Activated CD4-positive, alpha-beta T cell treated with anti-CD3 and anti-CD28 coated beads, Interleukin-2, amount 10 ng/mL, durations not matched to agents 24 days and 14 days (primary cell): Measurements from ENCODE around the gene ADAMTS9. TPM values are rescaled to one million over a fixed set of nuclear protein-coding genes. Genes with fewer than 3 reads are reported as not detected.

Experiments used
- DNase-seq: peaks from one replicate; pipeline ENCODE4 v3.0.0; 2022
- H3K27ac Mint-ChIP-seq: one replicate; pipeline ENCODE4 v1.8.0; 2022; ENCODE audit warnings: mild to moderate bottlenecking, mixed read lengths
- H3K27me3 Mint-ChIP-seq: one replicate; pipeline ENCODE4 v1.8.0; 2022; ENCODE audit warnings: mixed read lengths
- H3K36me3 Mint-ChIP-seq: one replicate; pipeline ENCODE4 v1.8.0; 2022; ENCODE audit warnings: low read depth, mild to moderate bottlenecking, mixed read lengths
- H3K4me1 Mint-ChIP-seq: one replicate; pipeline ENCODE4 v1.8.0; 2021; ENCODE audit warnings: mixed read lengths
- H3K4me3 Mint-ChIP-seq: one replicate; pipeline ENCODE4 v1.8.0; 2022; ENCODE audit warnings: mild to moderate bottlenecking, moderate library complexity, mixed read lengths
- H3K9me3 Mint-ChIP-seq: one replicate; pipeline ENCODE4 v1.8.0; 2021; ENCODE audit warnings: mixed read lengths
- intact Hi-C: fragments of 100-400 bp; cut with micrococcal nuclease; formaldehyde crosslinking; loops from one replicate; pipeline ENCODE4 v1.15.1; 2023
- total RNA-seq: library from RNA; stranded (reverse); gene quantifications from 2 replicates; pipeline ENCODE4 v1.2.3, GENCODE V29; 2022

ADAMTS9 gene
- total RNA-seq, 1 donor from 2014 or later: not detected

- intact Hi-C loops: loop anchor here (5.0 kb wide), 2 partner anchors 1139 to 1199 kb away; no protein-coding TSS in a partner anchor
- Mint-ChIP-seq H3K4me3 (no peak overlapping the region), H3K27ac (no peak overlapping the region), H3K27me3 (no peaks in the 10 kb centered on the region), H3K36me3 (no peaks in the 10 kb centered on the region), H3K9me3 (no peaks in the 10 kb centered on the region), H3K4me1 (no peaks in the 10 kb centered on the region)
- DNase-seq: peak; percentile 78
Measured at GRCh38 chr3:64533617-64534317, 154.0 kb downstream of the ADAMTS9 start.

- Mint-ChIP-seq H3K36me3 (no peaks in the 10 kb centered on the region), H3K4me1 (no peaks in the 10 kb centered on the region), H3K27ac (no peak overlapping the region), H3K9me3 (no peaks in the 10 kb centered on the region), H3K27me3 (no peaks in the 10 kb centered on the region), H3K4me3 (no peak overlapping the region)
- peak; percentile 68 for DNase-seq
- intact Hi-C loops: loop anchor here (5.0 kb wide), 2 partner anchors 1142 to 1202 kb away; no protein-coding TSS in a partner anchor
Measured at GRCh38 chr3:64530434-64531049, 157.3 kb downstream of the ADAMTS9 start.

DNA sequence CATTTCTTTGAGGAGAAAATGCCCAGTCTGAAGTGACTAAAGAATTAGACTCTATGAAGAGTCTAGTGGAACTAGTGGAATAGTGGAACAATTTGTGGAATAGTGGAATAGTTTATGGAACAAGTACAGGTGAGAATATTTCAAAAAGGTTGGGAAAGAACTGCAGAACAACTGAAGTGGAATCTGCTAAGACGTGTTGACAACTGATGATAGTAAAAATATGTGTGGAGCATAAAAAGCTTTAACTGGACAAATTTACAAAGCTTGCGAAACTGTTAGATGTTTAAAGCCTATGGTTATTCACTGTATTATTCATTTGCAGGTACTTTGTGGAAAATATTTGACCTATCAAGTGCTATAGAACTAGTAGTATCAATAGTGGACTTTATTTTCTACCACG, 164.5 kb downstream of the ADAMTS9 start:
- Mint-ChIP-seq H3K36me3 (no peaks in the 10 kb centered on the region), H3K9me3 (peaks cover 3% of the 10 kb centered on the region), H3K4me1 (no peaks in the 10 kb centered on the region), H3K27ac (no peak overlapping the region), H3K4me3 (no peak overlapping the region), H3K27me3 (peaks cover 6% of the 10 kb centered on the region)
- no peak for DNase-seq
- intact Hi-C loops: no loop called here

DNA sequence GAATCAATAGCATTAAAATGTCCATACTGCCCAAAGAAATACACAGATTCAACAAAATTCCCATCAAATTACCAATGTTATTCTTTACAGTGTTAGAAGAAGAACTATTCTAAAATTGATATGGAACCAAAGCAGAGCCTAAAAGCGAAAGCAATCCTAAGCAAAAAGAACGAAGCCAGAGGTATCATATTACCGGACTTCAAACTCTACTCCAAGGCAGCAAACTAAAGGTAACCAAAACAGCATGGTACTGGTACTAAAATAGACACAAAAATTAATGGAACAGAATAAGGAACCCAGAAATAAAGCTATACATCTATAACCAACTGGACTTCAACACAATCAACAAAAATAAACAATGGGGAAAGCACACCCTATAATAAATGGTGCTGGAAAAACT, 167.5 kb downstream of the ADAMTS9 start:
- Mint-ChIP-seq H3K27ac (no peak overlapping the region), H3K27me3 (peaks cover 6% of the 10 kb centered on the region), H3K4me1 (no peaks in the 10 kb centered on the region), H3K4me3 (no peak overlapping the region), H3K9me3 (peaks cover 3% of the 10 kb centered on the region), H3K36me3 (no peaks in the 10 kb centered on the region)
- DNase-seq: no peak
- intact Hi-C loops: no loop called here

GRCh38 chr3:64518950-64519349, 168.8 kb downstream of the ADAMTS9 start:
- no peak for DNase-seq
- intact Hi-C loops: no loop called here
- Mint-ChIP-seq H3K9me3 (peaks cover 3% of the 10 kb centered on the region), H3K27me3 (peaks cover 4% of the 10 kb centered on the region), H3K4me3 (no peak overlapping the region), H3K36me3 (no peaks in the 10 kb centered on the region), H3K27ac (no peak overlapping the region), H3K4me1 (no peaks in the 10 kb centered on the region)

- no peaks in the 10 kb centered on the region for H3K4me1 Mint-ChIP-seq
- H3K36me3 Mint-ChIP-seq: no peaks in the 10 kb centered on the region
- no peak for DNase-seq
- no peak overlapping the region for H3K4me3 Mint-ChIP-seq
- intact Hi-C loops: no loop called here
- peaks cover 3% of the 10 kb centered on the region for H3K9me3 Mint-ChIP-seq
- no peak overlapping the region for H3K27ac Mint-ChIP-seq
- H3K27me3 Mint-ChIP-seq: peaks cover 4% of the 10 kb centered on the region
Measured at GRCh38 chr3:64518496-64518895, 169.3 kb downstream of the ADAMTS9 start.

DNA sequence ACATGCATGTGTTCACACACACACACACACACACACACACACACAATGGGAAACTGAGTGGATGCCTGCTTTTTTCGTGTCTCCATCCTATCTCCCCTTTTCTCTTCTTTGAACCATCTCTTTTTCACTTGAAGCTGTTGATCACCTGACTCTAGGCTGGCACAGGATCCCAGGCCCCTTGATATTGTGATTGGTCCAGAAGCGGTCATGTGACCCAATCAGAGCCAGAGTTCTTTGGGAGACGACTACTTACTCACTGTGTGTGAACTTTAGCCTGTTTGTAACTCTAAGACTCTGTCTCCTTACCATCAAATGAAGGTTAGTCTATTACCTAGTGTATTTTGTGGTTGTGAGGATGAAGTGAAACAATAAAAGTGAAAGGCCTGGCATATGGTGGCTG, 172.9 kb downstream of the ADAMTS9 start:
- no peak overlapping the region for H3K27ac Mint-ChIP-seq
- H3K27me3 Mint-ChIP-seq: no peaks in the 10 kb centered on the region

DNA sequence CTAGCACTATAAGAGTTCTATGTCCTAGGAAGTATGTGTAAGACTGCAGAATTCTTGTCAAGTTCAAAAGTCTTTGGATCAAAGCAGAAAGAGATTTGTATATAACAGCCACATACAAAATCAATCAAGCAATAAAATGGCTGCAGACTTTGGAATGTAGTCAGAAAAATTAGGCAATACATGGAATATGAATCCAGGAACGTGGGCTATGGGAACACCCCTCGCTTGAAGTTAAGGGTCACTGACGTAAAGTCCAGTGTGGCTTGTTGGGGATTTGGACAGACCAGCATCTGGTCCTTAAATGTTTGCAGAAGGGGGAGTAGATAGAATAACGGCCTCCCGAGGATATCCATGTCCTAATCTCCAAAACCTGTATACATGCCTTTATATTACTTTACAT, 178.6 kb downstream of the ADAMTS9 start:
- DNase-seq: no peak
- intact Hi-C loops: no loop called here
- peaks cover 7% of the 10 kb centered on the region for H3K4me1 Mint-ChIP-seq
- no peaks in the 10 kb centered on the region for H3K36me3 Mint-ChIP-seq
- peaks cover 4% of the 10 kb centered on the region for H3K9me3 Mint-ChIP-seq
- no peaks in the 10 kb centered on the region for H3K27me3 Mint-ChIP-seq
- no peak overlapping the region for H3K27ac Mint-ChIP-seq
- no peak overlapping the region for H3K4me3 Mint-ChIP-seq

More for the DNA sequence above, 172.9 kb downstream of the ADAMTS9 start:
- intact Hi-C loops: no loop called here
- no peak for DNase-seq
- H3K9me3 Mint-ChIP-seq: no peaks in the 10 kb centered on the region
- no peaks in the 10 kb centered on the region for H3K4me1 Mint-ChIP-seq
- no peaks in the 10 kb centered on the region for H3K36me3 Mint-ChIP-seq
- H3K4me3 Mint-ChIP-seq: no peak overlapping the region

- Mint-ChIP-seq H3K27me3 (no peaks in the 10 kb centered on the region), H3K4me1 (peaks cover 7% of the 10 kb centered on the region), H3K27ac (no peak overlapping the region), H3K36me3 (no peaks in the 10 kb centered on the region), H3K9me3 (peaks cover 4% of the 10 kb centered on the region), H3K4me3 (no peak overlapping the region)
- no peak for DNase-seq
- intact Hi-C loops: no loop called here
Measured at GRCh38 chr3:64508140-64508539, 179.7 kb downstream of the ADAMTS9 start.

DNA sequence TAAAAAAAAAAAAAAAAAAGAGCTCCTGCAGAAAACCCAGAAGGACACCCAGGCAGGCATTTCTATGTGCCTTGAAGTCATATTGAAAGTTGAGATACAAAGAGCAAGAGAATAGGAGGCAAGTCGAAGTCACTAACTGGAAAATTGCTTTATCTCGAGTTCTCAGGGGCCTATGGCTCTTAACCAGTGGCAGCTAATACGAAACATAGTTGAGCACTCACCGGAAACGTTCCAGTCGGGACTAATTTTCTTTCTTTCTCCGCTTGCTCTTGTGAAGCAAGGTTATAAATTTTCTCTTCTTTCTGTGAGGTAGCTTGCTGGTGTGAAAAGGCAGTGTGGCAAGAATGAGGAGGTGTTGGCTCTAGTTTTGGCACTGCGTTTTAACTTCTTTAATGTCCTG, 181.5 kb downstream of the ADAMTS9 start:
- Mint-ChIP-seq H3K4me1 (peaks cover 7% of the 10 kb centered on the region), H3K9me3 (peaks cover 4% of the 10 kb centered on the region), H3K36me3 (no peaks in the 10 kb centered on the region), H3K27me3 (no peaks in the 10 kb centered on the region), H3K4me3 (no peak overlapping the region), H3K27ac (no peak overlapping the region)
- no peak for DNase-seq
- intact Hi-C loops: no loop called here

GRCh38 chr3:64505419-64505818, 182.4 kb downstream of the ADAMTS9 start:
- peaks cover 7% of the 10 kb centered on the region for H3K4me1 Mint-ChIP-seq
- no peak for DNase-seq
- intact Hi-C loops: no loop called here
- H3K4me3 Mint-ChIP-seq: no peak overlapping the region
- no peak overlapping the region for H3K27ac Mint-ChIP-seq
- H3K27me3 Mint-ChIP-seq: no peaks in the 10 kb centered on the region
- H3K9me3 Mint-ChIP-seq: peaks cover 4% of the 10 kb centered on the region
- H3K36me3 Mint-ChIP-seq: no peaks in the 10 kb centered on the region

GRCh38 chr3:64502284-64502683, 185.5 kb downstream of the ADAMTS9 start:
- H3K4me3 Mint-ChIP-seq: no peak overlapping the region
- no peak overlapping the region for H3K27ac Mint-ChIP-seq
- intact Hi-C loops: no loop called here
- H3K4me1 Mint-ChIP-seq: peaks cover 7% of the 10 kb centered on the region
- DNase-seq: no peak
- H3K27me3 Mint-ChIP-seq: no peaks in the 10 kb centered on the region
- no peaks in the 10 kb centered on the region for H3K36me3 Mint-ChIP-seq
- peaks cover 7% of the 10 kb centered on the region for H3K9me3 Mint-ChIP-seq

DNA sequence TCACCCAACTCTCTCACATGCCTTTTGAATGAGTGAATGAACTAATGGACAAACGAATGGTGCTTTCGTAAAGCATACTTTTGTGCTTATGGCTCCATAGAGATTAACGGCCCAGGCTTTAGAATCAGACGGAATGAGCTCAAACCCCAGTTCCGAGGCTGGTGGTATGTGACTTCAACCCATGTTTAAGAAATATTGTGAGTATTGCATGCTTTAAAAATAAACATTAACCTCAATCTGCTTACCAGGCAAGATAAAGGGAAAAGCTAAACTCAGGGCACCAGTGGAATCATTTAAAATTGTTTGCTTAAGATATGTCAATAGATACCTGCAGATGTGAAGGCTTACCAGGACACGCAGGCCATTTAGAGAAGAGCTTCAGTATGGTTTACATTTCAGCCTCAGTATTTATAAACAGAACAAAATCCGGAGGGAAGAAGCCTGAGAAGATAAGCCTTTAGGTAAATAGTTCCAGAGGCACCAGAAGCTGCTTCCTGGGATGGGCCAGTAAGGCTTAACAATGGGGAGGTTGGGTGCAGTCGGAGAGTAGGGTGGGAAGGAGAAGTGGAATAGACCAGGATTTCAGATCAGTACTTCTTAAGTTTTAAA, 186.4 kb downstream of the ADAMTS9 start:
- DNase-seq: no peak
- no peaks in the 10 kb centered on the region for H3K36me3 Mint-ChIP-seq
- peaks cover 7% of the 10 kb centered on the region for H3K9me3 Mint-ChIP-seq
- peaks cover 7% of the 10 kb centered on the region for H3K4me1 Mint-ChIP-seq
- no peak overlapping the region for H3K27ac Mint-ChIP-seq
- H3K4me3 Mint-ChIP-seq: no peak overlapping the region
- H3K27me3 Mint-ChIP-seq: no peaks in the 10 kb centered on the region
- intact Hi-C loops: no loop called here

GRCh38 chr3:64496786-64497490, 190.9 kb downstream of the ADAMTS9 start:
- no peaks in the 10 kb centered on the region for H3K4me1 Mint-ChIP-seq
- no peak for DNase-seq
- H3K9me3 Mint-ChIP-seq: peaks cover 3% of the 10 kb centered on the region
- intact Hi-C loops: no loop called here
- H3K36me3 Mint-ChIP-seq: no peaks in the 10 kb centered on the region
- H3K27me3 Mint-ChIP-seq: peaks cover 17% of the 10 kb centered on the region
- H3K27ac Mint-ChIP-seq: no peak overlapping the region
- H3K4me3 Mint-ChIP-seq: no peak overlapping the region
